HCT116 (cell line): ENCODE measurements around the gene KPRP. TPM values are rescaled to one million over a fixed set of nuclear protein-coding genes. Genes with fewer than 3 reads are reported as not detected.

Source experiments
- ATAC-seq: fragments of 200-7000 bp; cut with Tn5 transposase; 2 replicates; pipeline ENCODE4 v1.9.1; 2020; ENCODE audit warnings: mild to moderate bottlenecking, moderate library complexity
- BruUV-seq: library from RNA; stranded (reverse); fragments of 400-500 nt; replicated peaks from 2 replicates; lab custom pipeline; 2021; lab: Mats Ljungman, UMichigan
- CTCF ChIA-PET: fragments of 300-600 bp; sonication (Branson Sonifier 250); formaldehyde crosslinking; loops from one replicate; lab custom pipeline; 2021; ENCODE audit warnings: antibody characterized with exemption; lab: Charles Lee
- POLR2A ChIA-PET: fragments of 300-600, 350-600 bp; sonication (Branson Sonifier 250); formaldehyde crosslinking; loops from one replicate; lab custom pipeline; 2021; ENCODE audit warnings: antibody characterized with exemption; lab: Charles Lee
- RAD21 ChIA-PET, 2 experiments: fragments of 300-600 bp; sonication (Branson Sonifier 250); formaldehyde crosslinking; loops; one replicate each; lab custom pipeline; 2023; ENCODE audit warnings: low total read pairs in 2 of 2; ENCODE audit not compliant: uncharacterized antibody in 2 of 2, unreplicated experiment in 2 of 2, low non-redundant PET in 1 of 2; lab: Charles Lee
- DNase-seq: peaks from one replicate; pipeline ENCODE4 v3.0.0-alpha.2; 2010; ENCODE audit warnings: low read depth, low spot score
- H2AFZ ChIP-seq: fragments of 200-600 bp; shearing (Covaris generic), sonication (generic); 2 replicates; pipeline ENCODE4 v1.6.1; 2017; ENCODE audit warnings: low read depth, mixed run types, mixed read lengths, antibody characterized with exemption, low read length; ENCODE audit not compliant: poor library complexity, severe bottlenecking
- H3K27ac ChIP-seq: 2 replicates; pipeline ENCODE4 v1.5.1; 2012; ENCODE audit warnings: low read depth, low read length
- H3K27me3 ChIP-seq: fragments of 200-600 bp; sonication (generic); 2 replicates; pipeline ENCODE4 v1.6.1; 2016; ENCODE audit warnings: mixed run types, low read length, mixed read lengths; ENCODE audit not compliant: insufficient read depth
- H3K36me3 ChIP-seq, 2 experiments: fragments of 200-500 bp in 1 of 2; fragments of 200-600 bp in 1 of 2; sonication (Bioruptor generic) in 1 of 2; sonication (generic) in 1 of 2; 2 replicates each; pipeline versions ENCODE4 v1.5.1 to v1.6.1; 2014 to 2016; ENCODE audit warnings: low read length in 2 of 2, inconsistent platforms in 1 of 2, mixed read lengths in 1 of 2, mixed run types in 1 of 2; ENCODE audit not compliant: insufficient read depth in 2 of 2, control insufficient read depth in 1 of 2
- H3K4me1 ChIP-seq, 2 experiments: fragments of 200-600 bp in 1 of 2; sonication (generic) in 1 of 2; 2 replicates each; pipeline versions ENCODE4 v1.5.1 to v1.6.1; 2012 to 2017; ENCODE audit warnings: low read length in 2 of 2, inconsistent platforms in 1 of 2, mild to moderate bottlenecking in 1 of 2, mixed read lengths in 1 of 2, mixed run types in 1 of 2, moderate library complexity in 1 of 2; ENCODE audit not compliant: insufficient read depth in 2 of 2, control insufficient read depth in 1 of 2
- H3K4me2 ChIP-seq: fragments of 200-600 bp; sonication (generic); 2 replicates; pipeline ENCODE4 v1.6.1; 2017; ENCODE audit warnings: mixed run types, low read length, mixed read lengths
- H3K4me3 ChIP-seq, 2 experiments: fragments of 200-600 bp in 1 of 2; sonication (generic) in 1 of 2; replicated peaks in 1 of 2; 2 replicates each; pipeline ENCODE4 v1.5.1; 2011 to 2016; ENCODE audit warnings: low read length in 2 of 2, control low read depth in 1 of 2, low read depth in 1 of 2, mild to moderate bottlenecking in 1 of 2, mixed read lengths in 1 of 2, mixed run types in 1 of 2
- H3K79me2 ChIP-seq: fragments of 200-600 bp; sonication (generic); 2 replicates; pipeline ENCODE4 v1.6.1; 2017; ENCODE audit warnings: mild to moderate bottlenecking, mixed run types, low read length, moderate library complexity, mixed read lengths; ENCODE audit not compliant: insufficient read depth
- H3K9ac ChIP-seq: fragments of 200-600 bp; sonication (generic); 2 replicates; pipeline ENCODE4 v1.6.1; 2016; ENCODE audit warnings: low read length, mixed read lengths
- H3K9me2 ChIP-seq: fragments of 200-600 bp; sonication (generic), shearing (Covaris generic); 2 replicates; pipeline ENCODE4 v1.6.1; 2017; ENCODE audit warnings: mixed run types, mild to moderate bottlenecking, moderate library complexity; ENCODE audit not compliant: insufficient read depth
- H3K9me3 ChIP-seq, 2 experiments: fragments of 200-500 bp in 1 of 2; fragments of 200-600 bp in 1 of 2; sonication (Bioruptor generic) in 1 of 2; sonication (generic) in 1 of 2; 2 replicates each; pipeline ENCODE4 v1.6.1; 2014 to 2017; ENCODE audit warnings: low read length in 2 of 2, mixed read lengths in 2 of 2, inconsistent platforms in 1 of 2, low read depth in 1 of 2, mild to moderate bottlenecking in 1 of 2, mixed run types in 1 of 2, moderate library complexity in 1 of 2; ENCODE audit not compliant: control insufficient read depth in 1 of 2, insufficient read depth in 1 of 2
- H4K20me1 ChIP-seq: fragments of 200-600 bp; sonication (generic), shearing (Covaris generic); 2 replicates; pipeline ENCODE4 v1.6.1; 2017; ENCODE audit warnings: mixed run types, mild to moderate bottlenecking, moderate library complexity; ENCODE audit not compliant: insufficient read depth
- CBX3 ChIP-seq: IDR thresholded peaks from 2 replicates; pipeline ENCODE4 v1.6.1; 2012; ENCODE audit warnings: low read depth
- CEBPB ChIP-seq: IDR thresholded peaks from 2 replicates; pipeline ENCODE4 v1.6.1; 2012; ENCODE audit warnings: low read depth
- EZH2phosphoT487 ChIP-seq: fragments of 200-600 bp; IDR thresholded peaks from 2 replicates; pipeline ENCODE4 v1.6.1; 2018; ENCODE audit warnings: antibody characterized with exemption, borderline replicate concordance
- JUND ChIP-seq: IDR thresholded peaks from 2 replicates; pipeline ENCODE4 v1.6.1; 2012
- REST ChIP-seq: IDR thresholded peaks from 2 replicates; pipeline ENCODE4 v1.6.1; 2012; ENCODE audit warnings: low read depth
- SIN3A ChIP-seq: IDR thresholded peaks from 2 replicates; pipeline ENCODE4 v1.6.1; 2012; ENCODE audit warnings: low read depth
- SRF ChIP-seq: IDR thresholded peaks from 2 replicates; pipeline ENCODE4 v1.6.1; 2012; ENCODE audit warnings: low read depth
- ZBTB33 ChIP-seq: IDR thresholded peaks from 2 replicates; pipeline ENCODE4 v1.6.1; 2011; ENCODE audit warnings: mild to moderate bottlenecking, low read length, moderate library complexity; ENCODE audit not compliant: insufficient replicate concordance; ENCODE audit errors: extremely low read depth
- ZNF274 ChIP-seq: fragments of 200-500 bp; sonication (Bioruptor generic); IDR thresholded peaks from 2 replicates; pipeline ENCODE4 v1.6.1; 2014; ENCODE audit warnings: mild to moderate bottlenecking, low read depth, low read length, inconsistent platforms
- intact Hi-C: fragments of 100-400 bp; cut with micrococcal nuclease; formaldehyde crosslinking; loops from 2 replicates; pipeline ENCODE4 v1.10.0; 2022
- total RNA-seq: library from RNA; stranded (reverse); gene quantifications from one replicate; pipeline ENCODE4 v1.2.1, GENCODE V29; 2021; ENCODE audit not compliant: unreplicated experiment
- TF ChIP-seq, protein P1 (sequence below): IDR thresholded peaks from 2 replicates; pipeline ENCODE4 v1.6.1; 2012

KPRP gene
- total RNA-seq, 1 experiment from 2014 or later, result not detected

DNA sequence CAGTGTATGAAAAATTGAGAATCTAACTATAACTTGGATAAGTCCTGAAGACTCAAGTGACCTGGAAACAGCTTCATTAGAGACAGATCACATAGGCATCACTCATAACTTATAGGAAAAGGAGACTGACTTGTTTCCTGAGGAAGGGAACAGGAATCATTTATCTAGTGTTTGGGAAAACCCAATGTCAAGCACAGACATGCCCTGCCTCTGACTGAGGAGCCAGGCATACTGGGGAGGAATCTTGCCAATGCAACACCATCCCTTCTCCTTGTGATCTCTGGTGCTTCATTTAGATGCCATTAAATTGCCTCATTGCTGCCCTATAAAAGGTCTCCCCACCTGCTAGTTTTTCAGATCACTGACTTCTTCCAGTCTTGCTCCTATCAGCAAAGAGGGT lies 39.6 kb upstream of the KPRP start (continued):
- TF ChIP-seq JUND, result no peak
- TF ChIP-seq CBX3, result no peak
- TF ChIP-seq CEBPB, result no peak
- TF ChIP-seq ZNF274, result no peak
- TF ChIP-seq ZBTB33, result no peak
- TF ChIP-seq, protein P1, sequence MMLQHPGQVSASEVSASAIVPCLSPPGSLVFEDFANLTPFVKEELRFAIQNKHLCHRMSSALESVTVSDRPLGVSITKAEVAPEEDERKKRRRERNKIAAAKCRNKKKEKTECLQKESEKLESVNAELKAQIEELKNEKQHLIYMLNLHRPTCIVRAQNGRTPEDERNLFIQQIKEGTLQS, result no peak

DNA sequence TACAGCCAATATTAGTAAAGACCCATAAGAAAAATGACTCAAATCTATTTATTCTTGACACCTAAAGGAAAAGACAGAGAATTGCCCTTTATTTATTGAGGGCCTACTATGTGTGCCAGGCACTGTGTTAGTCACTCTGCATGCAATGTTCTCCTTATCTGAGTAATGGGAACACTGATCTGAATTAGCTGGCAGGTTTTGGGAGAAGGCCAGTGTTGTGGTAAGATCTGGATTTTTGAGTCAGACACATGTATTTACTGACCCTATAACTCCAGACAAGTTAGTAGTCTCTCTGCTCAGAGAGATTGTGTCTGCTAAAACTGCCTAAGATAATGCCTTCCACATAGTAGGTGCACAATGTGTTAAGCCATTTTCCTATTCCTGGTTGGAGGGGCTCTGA lies 32.6 kb upstream of the KPRP start:
- H3K4me1 ChIP-seq, result no peaks in the 10 kb centered on the region
- no peaks in the 10 kb centered on the region for H3K36me3 ChIP-seq
- H3K27me3 ChIP-seq, result peaks cover 42% of the 10 kb centered on the region
- ChIA-PET CTCF (no interaction called here), POLR2A (no interaction called here), RAD21 (no interaction called here)
- H3K9me2 ChIP-seq, result no peaks in the 10 kb centered on the region
- H3K79me2 ChIP-seq, result no peaks in the 10 kb centered on the region
- TF ChIP-seq SRF, result no peak
- no peak for TF ChIP-seq SIN3A
- TF ChIP-seq REST, result no peak
- TF ChIP-seq ZNF274, result no peak
- no peak for TF ChIP-seq JUND
- TF ChIP-seq EZH2phosphoT487, result no peak
- TF ChIP-seq ZBTB33, result no peak
- TF ChIP-seq, all 23 proteins: peak for 0
- no TSS peak for BruUV-seq
- H2AFZ ChIP-seq, result no peak overlapping the region
- no peaks in the 10 kb centered on the region for H3K9me3 ChIP-seq
- no peaks in the 10 kb centered on the region for H4K20me1 ChIP-seq
- no peak overlapping the region for H3K27ac ChIP-seq
- ATAC-seq, result no peak
- no peak overlapping the region for H3K9ac ChIP-seq
- DNase-seq, result no peak
- intact Hi-C loops, result no loop called here
- no peak overlapping the region for H3K4me3 ChIP-seq
- H3K4me2 ChIP-seq, result no peak overlapping the region
